NT2/D1 (cell line): ENCODE data around the gene TTC23L.

Source experiments
- DNase-seq: peaks from one replicate; pipeline ENCODE4 v3.0.0-alpha.2; 2011; ENCODE audit warnings: low read depth, low spot score
- H3K27me3 ChIP-seq: 2 replicates; pipeline ENCODE4 v1.6.0; 2011; ENCODE audit warnings: mild to moderate bottlenecking; ENCODE audit not compliant: insufficient read length, insufficient read depth
- H3K36me3 ChIP-seq: 2 replicates; pipeline ENCODE4 v1.6.1; 2011; ENCODE audit warnings: mild to moderate bottlenecking, low read length, mixed read lengths; ENCODE audit not compliant: insufficient read depth, insufficient read length
- H3K4me1 ChIP-seq: 2 replicates; pipeline ENCODE4 v1.5.1; 2011; ENCODE audit not compliant: insufficient read depth, insufficient read length
- H3K4me3 ChIP-seq: 2 replicates; pipeline ENCODE4 v1.5.1; 2011; ENCODE audit warnings: low read depth; ENCODE audit not compliant: insufficient read length
- H3K9ac ChIP-seq: 2 replicates; pipeline ENCODE4 v1.6.0; 2011; ENCODE audit warnings: low read depth; ENCODE audit not compliant: insufficient read length
- H3K9me3 ChIP-seq: 2 replicates; pipeline ENCODE4 v1.5.1; 2011; ENCODE audit warnings: mild to moderate bottlenecking, low read length; ENCODE audit not compliant: insufficient read depth
- SUZ12 ChIP-seq: IDR thresholded peaks from 2 replicates; pipeline ENCODE4 v1.6.1; 2011; ENCODE audit not compliant: insufficient read length, insufficient read depth; ENCODE audit errors: extremely low read depth
- YY1 ChIP-seq: IDR thresholded peaks from 2 replicates; pipeline ENCODE4 v1.6.1; 2011; ENCODE audit not compliant: insufficient read length, insufficient read depth
- ZNF274 ChIP-seq: IDR thresholded peaks from 2 replicates; pipeline ENCODE4 v1.6.1; 2011; ENCODE audit warnings: mild to moderate bottlenecking, low read depth, low read length

The TTC23L gene

DNA sequence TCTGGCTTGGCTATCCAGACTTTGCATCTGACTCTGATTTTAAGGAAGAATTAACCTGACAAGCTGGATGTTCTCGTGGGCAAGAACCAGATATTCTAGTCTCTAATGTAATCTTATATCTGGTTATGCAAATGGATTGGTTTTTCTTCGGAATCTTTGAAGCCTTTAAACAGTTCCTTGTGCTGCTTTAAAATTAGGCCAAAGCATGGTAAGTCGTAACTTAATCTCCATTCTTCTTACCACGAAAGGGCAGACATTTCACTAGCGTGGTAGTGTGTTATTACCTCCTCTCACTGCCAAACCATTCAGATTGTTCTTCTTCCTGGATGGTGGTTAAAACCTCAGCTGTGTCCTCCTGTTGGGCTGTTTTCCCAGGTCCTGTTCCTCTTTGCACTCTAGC lies 34.1 kb upstream of the TTC23L start:
- H3K9ac ChIP-seq = no peak overlapping the region
- peaks cover 69% of the 10 kb centered on the region for H3K36me3 ChIP-seq
- no peaks in the 10 kb centered on the region for H3K9me3 ChIP-seq
- H3K27me3 ChIP-seq = no peaks in the 10 kb centered on the region
- H3K4me3 ChIP-seq = no peak overlapping the region
- no peak for DNase-seq
- TF ChIP-seq SUZ12 = no peak
- H3K4me1 ChIP-seq = no peaks in the 10 kb centered on the region

- no peaks in the 10 kb centered on the region for H3K4me1 ChIP-seq
- H3K27me3 ChIP-seq = no peaks in the 10 kb centered on the region
- no peak for DNase-seq
- H3K9me3 ChIP-seq = no peaks in the 10 kb centered on the region
- peaks cover 63% of the 10 kb centered on the region for H3K36me3 ChIP-seq
- no peak overlapping the region for H3K9ac ChIP-seq
- H3K4me3 ChIP-seq = no peak overlapping the region
- no peak for TF ChIP-seq YY1
- TF ChIP-seq ZNF274 = no peak
- TF ChIP-seq SUZ12 = no peak
These were observed 32.4 kb upstream of the TTC23L start for GRCh38 chr5:34806532-34806931.

GRCh38 chr5:34811706-34812105 lies 27.3 kb upstream of the TTC23L start:
- Histone ChIP-seq H3K9ac (no peak overlapping the region), H3K4me1 (no peaks in the 10 kb centered on the region), H3K36me3 (peaks cover 64% of the 10 kb centered on the region), H3K27me3 (no peaks in the 10 kb centered on the region), H3K9me3 (no peaks in the 10 kb centered on the region), H3K4me3 (no peak overlapping the region)
- DNase-seq = no peak
- no peak for TF ChIP-seq ZNF274
- no peak for TF ChIP-seq YY1
- no peak for TF ChIP-seq SUZ12

GRCh38 chr5:34813509-34813908 lies 25.5 kb upstream of the TTC23L start:
- DNase-seq = no peak
- H3K36me3 ChIP-seq = peaks cover 60% of the 10 kb centered on the region
- no peaks in the 10 kb centered on the region for H3K27me3 ChIP-seq
- no peak overlapping the region for H3K9ac ChIP-seq
- H3K4me3 ChIP-seq = no peak overlapping the region
- no peak for TF ChIP-seq YY1
- no peak for TF ChIP-seq ZNF274
- no peak for TF ChIP-seq SUZ12
- no peaks in the 10 kb centered on the region for H3K9me3 ChIP-seq
- H3K4me1 ChIP-seq = no peaks in the 10 kb centered on the region

GRCh38 chr5:34817558-34818351 lies 21.2 kb upstream of the TTC23L start:
- DNase-seq = no peak
- no peaks in the 10 kb centered on the region for H3K27me3 ChIP-seq
- peaks cover 65% of the 10 kb centered on the region for H3K36me3 ChIP-seq
- H3K4me1 ChIP-seq = no peaks in the 10 kb centered on the region
- H3K9ac ChIP-seq = no peak overlapping the region
- H3K4me3 ChIP-seq = no peak overlapping the region
- TF ChIP-seq SUZ12 (no peak), ZNF274 (no peak), YY1 (no peak)
- no peaks in the 10 kb centered on the region for H3K9me3 ChIP-seq

DNA sequence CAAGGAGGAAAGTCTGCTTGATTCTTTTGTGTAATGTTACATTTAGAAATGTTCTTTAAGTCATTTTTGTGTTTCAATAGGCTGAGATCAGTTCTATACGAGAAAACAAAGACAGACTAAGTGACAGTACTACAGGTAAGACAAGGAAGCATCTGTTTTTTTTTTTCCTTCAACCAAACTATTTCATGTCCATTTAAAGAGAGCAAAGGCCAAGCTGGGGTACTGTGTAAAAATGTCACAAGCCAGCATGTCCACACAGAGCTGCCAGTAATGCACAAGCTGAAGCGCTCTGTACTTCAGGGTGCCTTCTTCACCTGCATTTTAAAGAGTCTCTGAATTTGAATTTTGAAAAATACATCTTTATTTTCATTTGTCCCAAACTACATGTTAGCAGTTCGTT lies 20.2 kb upstream of the TTC23L start:
- Histone ChIP-seq H3K27me3 (no peaks in the 10 kb centered on the region), H3K4me3 (no peak overlapping the region), H3K9ac (no peak overlapping the region), H3K9me3 (no peaks in the 10 kb centered on the region), H3K4me1 (no peaks in the 10 kb centered on the region), H3K36me3 (peaks cover 67% of the 10 kb centered on the region)
- DNase-seq = no peak
- no peak for TF ChIP-seq YY1
- TF ChIP-seq SUZ12 = no peak
- no peak for TF ChIP-seq ZNF274

DNA sequence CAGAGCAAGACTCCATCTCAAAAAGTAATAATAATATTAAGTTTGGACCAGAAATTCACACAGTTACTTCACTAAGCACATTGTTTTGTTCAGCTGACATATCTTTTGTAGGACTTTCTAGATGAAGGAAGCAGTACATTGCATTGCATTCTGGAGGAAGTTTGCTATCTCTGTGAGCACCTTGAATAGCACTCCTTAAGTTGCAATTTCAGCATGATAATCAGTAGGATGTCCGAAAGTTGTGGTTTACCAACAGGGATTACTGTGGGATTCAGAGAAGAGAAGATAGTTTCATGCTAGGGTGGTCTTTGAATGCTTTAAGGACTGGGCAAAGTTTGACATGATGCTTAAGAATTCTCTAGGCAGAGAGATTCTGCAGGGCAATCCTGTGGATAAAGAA lies 18.4 kb upstream of the TTC23L start:
- no peak overlapping the region for H3K4me3 ChIP-seq
- H3K27me3 ChIP-seq = no peaks in the 10 kb centered on the region
- peaks cover 65% of the 10 kb centered on the region for H3K36me3 ChIP-seq
- no peaks in the 10 kb centered on the region for H3K4me1 ChIP-seq
- no peaks in the 10 kb centered on the region for H3K9me3 ChIP-seq
- TF ChIP-seq SUZ12 (no peak), ZNF274 (no peak), YY1 (no peak)
- no peak overlapping the region for H3K9ac ChIP-seq
- DNase-seq = no peak
